ENCODE measurements around the gene COL1A1.

COL1A1 gene

GRCh38 chr17:50151041-50151936, 50.1 kb downstream of the COL1A1 start:
- Mint-ChIP-seq H3K27me3 (ENCODE audit: low read depth, poor library complexity) (peaks cover 3% of the 10 kb centered on the region), H3K27ac (peak overlapping the region; percentile 82), H3K36me3 (ENCODE audit: low read depth) (no peaks in the 10 kb centered on the region), H3K4me3 (peak overlapping the region; percentile 84), H3K4me1 (peaks cover 59% of the 10 kb centered on the region), H3K9me3 (no peaks in the 10 kb centered on the region)
- TF ChIP-seq CTCF (IDR thresholded peaks at IDR 0.05), result peak; percentile 51
- peak; percentile 89 for DNase-seq

- Mint-ChIP-seq H3K9me3 (no peaks in the 10 kb centered on the region), H3K27me3 (ENCODE audit: low read depth, poor library complexity) (peaks cover 3% of the 10 kb centered on the region), H3K4me1 (peaks cover 64% of the 10 kb centered on the region), H3K4me3 (peak within 1 kb of the TSS; percentile 84), H3K36me3 (ENCODE audit: low read depth) (no peaks in the 10 kb centered on the region), H3K27ac (peak within 1 kb of the TSS; percentile 82)
- TF ChIP-seq CTCF (IDR thresholded peaks at IDR 0.05), result no peak
- DNase-seq, result no peak
These were observed 50.9 kb downstream of the COL1A1 start, which contains the start of gene PPP1R9B for GRCh38 chr17:50150354-50151040. PPP1R9B (minus strand) TSS chr17:50150677; CDS start chr17:50150513, 164 bp downstream.

- peak; percentile 72 for DNase-seq
- Mint-ChIP-seq H3K4me1 (peaks cover 60% of the 10 kb centered on the region), H3K27me3 (ENCODE audit: low read depth, poor library complexity) (peaks cover 4% of the 10 kb centered on the region), H3K36me3 (ENCODE audit: low read depth) (peaks cover under 1% of the 10 kb centered on the region), H3K27ac (no peak overlapping the region), H3K9me3 (no peaks in the 10 kb centered on the region), H3K4me3 (peak overlapping the region; percentile 85)
- no peak for TF ChIP-seq CTCF (IDR thresholded peaks at IDR 0.05)
These were observed 51.7 kb downstream of the COL1A1 start for GRCh38 chr17:50149417-50150353.

- peaks cover 9% of the 10 kb centered on the region for H3K27me3 Mint-ChIP-seq (ENCODE audit: low read depth, poor library complexity)
- H3K4me1 Mint-ChIP-seq, result peaks cover 53% of the 10 kb centered on the region
- peaks cover 7% of the 10 kb centered on the region for H3K36me3 Mint-ChIP-seq (ENCODE audit: low read depth)
- no peak for TF ChIP-seq CTCF (IDR thresholded peaks at IDR 0.05)
- no peak for DNase-seq
- H3K27ac Mint-ChIP-seq, result no peak overlapping the region
- H3K9me3 Mint-ChIP-seq, result no peaks in the 10 kb centered on the region
- H3K4me3 Mint-ChIP-seq, result peak overlapping the region; percentile 85
These were observed 52.4 kb downstream of the COL1A1 start for GRCh38 chr17:50149091-50149416.

GRCh38 chr17:50148226-50149090, 53.0 kb downstream of the COL1A1 start:
- Mint-ChIP-seq H3K36me3 (ENCODE audit: low read depth) (peaks cover 9% of the 10 kb centered on the region), H3K4me3 (peak overlapping the region; percentile 82), H3K27me3 (ENCODE audit: low read depth, poor library complexity) (peaks cover 9% of the 10 kb centered on the region), H3K4me1 (peaks cover 47% of the 10 kb centered on the region), H3K9me3 (no peaks in the 10 kb centered on the region), H3K27ac (peak overlapping the region; percentile 90)
- peak; percentile 36 for DNase-seq
- no peak for TF ChIP-seq CTCF (IDR thresholded peaks at IDR 0.05)
